Measurements from ENCODE around the gene CYBRD1.

DNA sequence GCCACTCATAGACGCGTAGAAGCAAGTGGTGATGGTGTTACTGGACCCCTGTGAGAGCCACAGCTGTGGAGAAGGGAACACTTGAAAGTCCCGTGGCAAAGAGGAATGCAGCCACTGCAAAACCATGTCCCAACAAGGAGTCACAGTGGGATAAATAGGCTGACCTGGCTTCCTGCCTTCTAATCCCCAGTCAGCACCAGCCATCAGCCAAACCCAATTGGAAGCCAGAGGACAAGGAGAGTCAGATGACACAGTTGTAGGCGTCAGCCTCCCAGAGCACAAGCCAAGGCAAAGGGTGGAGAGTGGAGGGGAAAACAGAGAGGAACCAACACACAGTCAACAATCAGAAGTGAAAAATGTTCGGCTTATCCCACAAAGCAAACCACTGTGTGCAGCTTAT lies 5.5 kb upstream of the CYBRD1 start:
- TF ChIP-seq, protein P1, sequence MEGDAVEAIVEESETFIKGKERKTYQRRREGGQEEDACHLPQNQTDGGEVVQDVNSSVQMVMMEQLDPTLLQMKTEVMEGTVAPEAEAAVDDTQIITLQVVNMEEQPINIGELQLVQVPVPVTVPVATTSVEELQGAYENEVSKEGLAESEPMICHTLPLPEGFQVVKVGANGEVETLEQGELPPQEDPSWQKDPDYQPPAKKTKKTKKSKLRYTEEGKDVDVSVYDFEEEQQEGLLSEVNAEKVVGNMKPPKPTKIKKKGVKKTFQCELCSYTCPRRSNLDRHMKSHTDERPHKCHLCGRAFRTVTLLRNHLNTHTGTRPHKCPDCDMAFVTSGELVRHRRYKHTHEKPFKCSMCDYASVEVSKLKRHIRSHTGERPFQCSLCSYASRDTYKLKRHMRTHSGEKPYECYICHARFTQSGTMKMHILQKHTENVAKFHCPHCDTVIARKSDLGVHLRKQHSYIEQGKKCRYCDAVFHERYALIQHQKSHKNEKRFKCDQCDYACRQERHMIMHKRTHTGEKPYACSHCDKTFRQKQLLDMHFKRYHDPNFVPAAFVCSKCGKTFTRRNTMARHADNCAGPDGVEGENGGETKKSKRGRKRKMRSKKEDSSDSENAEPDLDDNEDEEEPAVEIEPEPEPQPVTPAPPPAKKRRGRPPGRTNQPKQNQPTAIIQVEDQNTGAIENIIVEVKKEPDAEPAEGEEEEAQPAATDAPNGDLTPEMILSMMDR (IDR thresholded peaks at IDR 0.05) = no peak
- TF ChIP-seq ZNF232 (CRISPR knock-in tag; IDR thresholded peaks at IDR 0.05) (no peak), ZBTB21 (CRISPR knock-in tag; IDR thresholded peaks at IDR 0.05; ENCODE audit: borderline replicate concordance) (no peak), KAT7 (CRISPR knock-in tag; IDR thresholded peaks at IDR 0.05; ENCODE audit: borderline replicate concordance) (no peak), TEAD1 (CRISPR knock-in tag; IDR thresholded peaks at IDR 0.05) (no peak), IRF2 (CRISPR knock-in tag; IDR thresholded peaks at IDR 0.05; ENCODE audit: borderline replicate concordance, low read depth) (no peak), HMGA2 (CRISPR knock-in tag; IDR thresholded peaks at IDR 0.05) (no peak), ATF1 (CRISPR knock-in tag; IDR thresholded peaks at IDR 0.05) (no peak), CREB1 (CRISPR knock-in tag; IDR thresholded peaks at IDR 0.05) (no peak)
- TF ChIP-seq, protein P2, sequence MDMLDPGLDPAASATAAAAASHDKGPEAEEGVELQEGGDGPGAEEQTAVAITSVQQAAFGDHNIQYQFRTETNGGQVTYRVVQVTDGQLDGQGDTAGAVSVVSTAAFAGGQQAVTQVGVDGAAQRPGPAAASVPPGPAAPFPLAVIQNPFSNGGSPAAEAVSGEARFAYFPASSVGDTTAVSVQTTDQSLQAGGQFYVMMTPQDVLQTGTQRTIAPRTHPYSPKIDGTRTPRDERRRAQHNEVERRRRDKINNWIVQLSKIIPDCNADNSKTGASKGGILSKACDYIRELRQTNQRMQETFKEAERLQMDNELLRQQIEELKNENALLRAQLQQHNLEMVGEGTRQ (CRISPR knock-in tag; IDR thresholded peaks at IDR 0.05) = no peak
- TF ChIP-seq, protein P3, sequence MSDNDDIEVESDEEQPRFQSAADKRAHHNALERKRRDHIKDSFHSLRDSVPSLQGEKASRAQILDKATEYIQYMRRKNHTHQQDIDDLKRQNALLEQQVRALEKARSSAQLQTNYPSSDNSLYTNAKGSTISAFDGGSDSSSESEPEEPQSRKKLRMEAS (CRISPR knock-in tag; IDR thresholded peaks at IDR 0.05) = no peak
- TF ChIP-seq, protein P4, sequence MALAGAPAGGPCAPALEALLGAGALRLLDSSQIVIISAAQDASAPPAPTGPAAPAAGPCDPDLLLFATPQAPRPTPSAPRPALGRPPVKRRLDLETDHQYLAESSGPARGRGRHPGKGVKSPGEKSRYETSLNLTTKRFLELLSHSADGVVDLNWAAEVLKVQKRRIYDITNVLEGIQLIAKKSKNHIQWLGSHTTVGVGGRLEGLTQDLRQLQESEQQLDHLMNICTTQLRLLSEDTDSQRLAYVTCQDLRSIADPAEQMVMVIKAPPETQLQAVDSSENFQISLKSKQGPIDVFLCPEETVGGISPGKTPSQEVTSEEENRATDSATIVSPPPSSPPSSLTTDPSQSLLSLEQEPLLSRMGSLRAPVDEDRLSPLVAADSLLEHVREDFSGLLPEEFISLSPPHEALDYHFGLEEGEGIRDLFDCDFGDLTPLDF (CRISPR knock-in tag; IDR thresholded peaks at IDR 0.05) = no peak

Data from WTC11 (cell line).